ENCODE measurements around the gene GZMA.

The GZMA gene

GRCh38 chr5:55110217-55110616 is 7.8 kb downstream of the GZMA start:
- Histone ChIP-seq H3K79me2 (ENCODE audit: control insufficient read depth, insufficient read depth, low read length, unreplicated experiment) (no peaks in the 10 kb centered on the region), H3K27ac (ENCODE audit: low read depth, low read length) (no peak overlapping the region), H3K27me3 (ENCODE audit: insufficient read depth, low read length) (no peaks in the 10 kb centered on the region), H3K36me3 (ENCODE audit: insufficient read depth, low read length) (no peaks in the 10 kb centered on the region), H3K4me1 (ENCODE audit: control insufficient read depth, insufficient read depth, low read length, unreplicated experiment) (no peaks in the 10 kb centered on the region), H3K4me3 (ENCODE audit: low read depth, low read length) (no peak overlapping the region), H2AFZ (ENCODE audit: low read length, unreplicated experiment) (no peak overlapping the region)

- Histone ChIP-seq H3K27me3 (ENCODE audit: insufficient read depth, low read length) (no peaks in the 10 kb centered on the region), H3K79me2 (ENCODE audit: control insufficient read depth, insufficient read depth, low read length, unreplicated experiment) (no peaks in the 10 kb centered on the region), H2AFZ (ENCODE audit: low read length, unreplicated experiment) (no peak overlapping the region), H3K4me3 (ENCODE audit: low read depth, low read length) (no peak overlapping the region), H3K4me1 (ENCODE audit: control insufficient read depth, insufficient read depth, low read length, unreplicated experiment) (no peaks in the 10 kb centered on the region), H3K27ac (ENCODE audit: low read depth, low read length) (no peak overlapping the region), H3K36me3 (ENCODE audit: insufficient read depth, low read length) (no peaks in the 10 kb centered on the region)
Observed at GRCh38 chr5:55113327-55113726, 10.9 kb downstream of the GZMA start.

- Histone ChIP-seq H2AFZ (ENCODE audit: low read length, unreplicated experiment) (no peak overlapping the region), H3K27me3 (ENCODE audit: insufficient read depth, low read length) (no peaks in the 10 kb centered on the region), H3K36me3 (ENCODE audit: insufficient read depth, low read length) (no peaks in the 10 kb centered on the region), H3K79me2 (ENCODE audit: control insufficient read depth, insufficient read depth, low read length, unreplicated experiment) (no peaks in the 10 kb centered on the region), H3K27ac (ENCODE audit: low read depth, low read length) (no peak overlapping the region), H3K4me3 (ENCODE audit: low read depth, low read length) (no peak overlapping the region), H3K4me1 (ENCODE audit: control insufficient read depth, insufficient read depth, low read length, unreplicated experiment) (no peaks in the 10 kb centered on the region)
Observed at GRCh38 chr5:55114061-55114460, 11.6 kb downstream of the GZMA start.

- no peaks in the 10 kb centered on the region for H3K4me1 ChIP-seq (ENCODE audit: control insufficient read depth, insufficient read depth, low read length, unreplicated experiment)
- H3K27me3 ChIP-seq (ENCODE audit: insufficient read depth, low read length), result no peaks in the 10 kb centered on the region
- no peak overlapping the region for H3K27ac ChIP-seq (ENCODE audit: low read depth, low read length)
- no peaks in the 10 kb centered on the region for H3K36me3 ChIP-seq (ENCODE audit: insufficient read depth, low read length)
- no peak overlapping the region for H2AFZ ChIP-seq (ENCODE audit: low read length, unreplicated experiment)
- H3K79me2 ChIP-seq (ENCODE audit: control insufficient read depth, insufficient read depth, low read length, unreplicated experiment), result no peaks in the 10 kb centered on the region
- H3K4me3 ChIP-seq (ENCODE audit: low read depth, low read length), result no peak overlapping the region
Observed at GRCh38 chr5:55123365-55123764, 20.9 kb downstream of the GZMA start.

- Histone ChIP-seq H3K27ac (ENCODE audit: low read depth, low read length) (no peak overlapping the region), H2AFZ (ENCODE audit: low read length, unreplicated experiment) (no peak overlapping the region), H3K27me3 (ENCODE audit: insufficient read depth, low read length) (no peaks in the 10 kb centered on the region), H3K4me1 (ENCODE audit: control insufficient read depth, insufficient read depth, low read length, unreplicated experiment) (no peaks in the 10 kb centered on the region), H3K36me3 (ENCODE audit: insufficient read depth, low read length) (no peaks in the 10 kb centered on the region), H3K79me2 (ENCODE audit: control insufficient read depth, insufficient read depth, low read length, unreplicated experiment) (no peaks in the 10 kb centered on the region), H3K4me3 (ENCODE audit: low read depth, low read length) (no peak overlapping the region)
Observed at GRCh38 chr5:55134053-55134722, 31.7 kb downstream of the GZMA start.

GRCh38 chr5:55136521-55136920 is 34.1 kb downstream of the GZMA start:
- H3K79me2 ChIP-seq (ENCODE audit: control insufficient read depth, insufficient read depth, low read length, unreplicated experiment), result no peaks in the 10 kb centered on the region

GRCh38 chr5:55140908-55141665 is 38.6 kb downstream of the GZMA start:
- no peaks in the 10 kb centered on the region for H3K36me3 ChIP-seq (ENCODE audit: insufficient read depth, low read length)
- H3K4me1 ChIP-seq (ENCODE audit: control insufficient read depth, insufficient read depth, low read length, unreplicated experiment), result peaks cover under 1% of the 10 kb centered on the region
- H3K79me2 ChIP-seq (ENCODE audit: control insufficient read depth, insufficient read depth, low read length, unreplicated experiment), result no peaks in the 10 kb centered on the region
- H2AFZ ChIP-seq (ENCODE audit: low read length, unreplicated experiment), result no peak overlapping the region
- H3K27me3 ChIP-seq (ENCODE audit: insufficient read depth, low read length), result no peaks in the 10 kb centered on the region
- H3K27ac ChIP-seq (ENCODE audit: low read depth, low read length), result no peak overlapping the region
- H3K4me3 ChIP-seq (ENCODE audit: low read depth, low read length), result no peak overlapping the region

More at GRCh38 chr5:55136521-55136920, 34.1 kb downstream of the GZMA start:
- H2AFZ ChIP-seq (ENCODE audit: low read length, unreplicated experiment), result no peak overlapping the region
- no peak overlapping the region for H3K4me3 ChIP-seq (ENCODE audit: low read depth, low read length)
- H3K36me3 ChIP-seq (ENCODE audit: insufficient read depth, low read length), result no peaks in the 10 kb centered on the region
- no peaks in the 10 kb centered on the region for H3K27me3 ChIP-seq (ENCODE audit: insufficient read depth, low read length)
- H3K27ac ChIP-seq (ENCODE audit: low read depth, low read length), result no peak overlapping the region
- no peaks in the 10 kb centered on the region for H3K4me1 ChIP-seq (ENCODE audit: control insufficient read depth, insufficient read depth, low read length, unreplicated experiment)

GRCh38 chr5:55141945-55142690 is 39.7 kb downstream of the GZMA start:
- Histone ChIP-seq H3K4me3 (ENCODE audit: low read depth, low read length) (no peak overlapping the region), H3K27me3 (ENCODE audit: insufficient read depth, low read length) (no peaks in the 10 kb centered on the region), H3K4me1 (ENCODE audit: control insufficient read depth, insufficient read depth, low read length, unreplicated experiment) (peaks cover 4% of the 10 kb centered on the region), H2AFZ (ENCODE audit: low read length, unreplicated experiment) (no peak overlapping the region), H3K79me2 (ENCODE audit: control insufficient read depth, insufficient read depth, low read length, unreplicated experiment) (no peaks in the 10 kb centered on the region), H3K36me3 (ENCODE audit: insufficient read depth, low read length) (no peaks in the 10 kb centered on the region), H3K27ac (ENCODE audit: low read depth, low read length) (no peak overlapping the region)

GRCh38 chr5:55143624-55144023 is 41.2 kb downstream of the GZMA start:
- Histone ChIP-seq H3K4me3 (ENCODE audit: low read depth, low read length) (no peak overlapping the region), H3K79me2 (ENCODE audit: control insufficient read depth, insufficient read depth, low read length, unreplicated experiment) (no peaks in the 10 kb centered on the region), H3K36me3 (ENCODE audit: insufficient read depth, low read length) (no peaks in the 10 kb centered on the region), H3K4me1 (ENCODE audit: control insufficient read depth, insufficient read depth, low read length, unreplicated experiment) (peaks cover 4% of the 10 kb centered on the region), H2AFZ (ENCODE audit: low read length, unreplicated experiment) (no peak overlapping the region), H3K27ac (ENCODE audit: low read depth, low read length) (no peak overlapping the region), H3K27me3 (ENCODE audit: insufficient read depth, low read length) (no peaks in the 10 kb centered on the region)

- H3K36me3 ChIP-seq (ENCODE audit: insufficient read depth, low read length), result no peaks in the 10 kb centered on the region
- H3K27me3 ChIP-seq (ENCODE audit: insufficient read depth, low read length), result no peaks in the 10 kb centered on the region
- no peak overlapping the region for H2AFZ ChIP-seq (ENCODE audit: low read length, unreplicated experiment)
- H3K4me1 ChIP-seq (ENCODE audit: control insufficient read depth, insufficient read depth, low read length, unreplicated experiment), result peaks cover 4% of the 10 kb centered on the region
- no peak overlapping the region for H3K27ac ChIP-seq (ENCODE audit: low read depth, low read length)
- no peaks in the 10 kb centered on the region for H3K79me2 ChIP-seq (ENCODE audit: control insufficient read depth, insufficient read depth, low read length, unreplicated experiment)
- no peak overlapping the region for H3K4me3 ChIP-seq (ENCODE audit: low read depth, low read length)
Observed at GRCh38 chr5:55146080-55146479, 43.6 kb downstream of the GZMA start.
